Measurements from ENCODE around the gene RFNG.
A peak's percentile ranks its signal among the peaks of the same experiment; 100 is the strongest.
"Not testable (repeated sequence)": the region's sequence is repeated elsewhere in the genome, so short reads cannot be mapped to it uniquely, and the experiment has no call there.

The RFNG gene

GRCh38 chr17:82042649-82043048 lies 9.0 kb downstream of the RFNG start:
- DNase-seq (ENCODE audit: low read depth) = no peak

- DNase-seq (ENCODE audit: low read depth) = no peak
Measured at GRCh38 chr17:82041144-82041814, 10.3 kb downstream of the RFNG start.

GRCh38 chr17:82039695-82040299 lies 11.8 kb downstream of the RFNG start:
- DNase-seq (ENCODE audit: low read depth) = no peak

- not testable (repeated sequence) for DNase-seq (ENCODE audit: low read depth)
Measured at GRCh38 chr17:82038796-82039409, 12.7 kb downstream of the RFNG start.

GRCh38 chr17:82037889-82038195 lies 13.8 kb downstream of the RFNG start:
- DNase-seq (ENCODE audit: low read depth) = no peak

- DNase-seq (ENCODE audit: low read depth) = peak; percentile 86
Measured at GRCh38 chr17:82037092-82037888, 14.3 kb downstream of the RFNG start, which contains the start of gene DCXR. TSS of gene DCXR (minus strand) at chr17:82037697. CDS start at chr17:82037682, 15 bp downstream.

GRCh38 chr17:82036634-82037091 lies 14.9 kb downstream of the RFNG start:
- DNase-seq (ENCODE audit: low read depth) = no peak

- no peak for DNase-seq (ENCODE audit: low read depth)
Measured at GRCh38 chr17:82035956-82036633, 15.5 kb downstream of the RFNG start.

- no peak for DNase-seq (ENCODE audit: low read depth)
Measured at GRCh38 chr17:82035488-82035887, 16.1 kb downstream of the RFNG start.

GRCh38 chr17:82034371-82035011 lies 17.1 kb downstream of the RFNG start:
- no peak for DNase-seq (ENCODE audit: low read depth)

- no peak for DNase-seq (ENCODE audit: low read depth)
Measured at GRCh38 chr17:82033359-82034085, 18.1 kb downstream of the RFNG start.

- DNase-seq (ENCODE audit: low read depth) = no peak
Measured at GRCh38 chr17:82031885-82032627, 19.6 kb downstream of the RFNG start.

- no peak for DNase-seq (ENCODE audit: low read depth)
Measured at GRCh38 chr17:82031303-82031884, 20.2 kb downstream of the RFNG start, which contains the start of gene RAC3. TSS of gene RAC3 (plus strand) at chr17:82031678. CDS start at chr17:82031762, 84 bp downstream.

- peak; percentile 55 for DNase-seq (ENCODE audit: low read depth)
Measured at GRCh38 chr17:82030470-82031302, 20.9 kb downstream of the RFNG start.

GRCh38 chr17:82029990-82030469 lies 21.6 kb downstream of the RFNG start:
- no peak for DNase-seq (ENCODE audit: low read depth)

GRCh38 chr17:82029391-82029790 lies 22.2 kb downstream of the RFNG start:
- no peak for DNase-seq (ENCODE audit: low read depth)

- DNase-seq (ENCODE audit: low read depth) = no peak
Measured at GRCh38 chr17:82028966-82029365, 22.6 kb downstream of the RFNG start.

GRCh38 chr17:82028246-82028645 lies 23.4 kb downstream of the RFNG start:
- no peak for DNase-seq (ENCODE audit: low read depth)

Measured in stimulated activated CD8-positive, alpha-beta memory T cell treated with anti-CD3 and anti-CD28 coated beads, Interleukin-15, amount 100 ng/mL, for 24 hours (primary cell).